GM11168 (cell line): ENCODE data around the gene ADRA2A.

Source experiments
- in situ Hi-C: fragments of 300-500 bp; cut with MboI; formaldehyde crosslinking; loops from one replicate; pipeline ENCODE4 v1.12.0; 2022; ENCODE audit warnings: low sequenced_read_pairs; ENCODE audit not compliant: unreplicated experiment

The ADRA2A gene

GRCh38 chr10:111076682-111077478 is at the start of gene ADRA2A:
ADRA2A (plus strand) TSS chr10:111077029; CDS start chr10:111077997, 968 bp downstream.
- in situ Hi-C loops, result no loop called here

GRCh38 chr10:111030042-111030750 is 46.6 kb upstream of the ADRA2A start:
- in situ Hi-C loops, result no loop called here

GRCh38 chr10:111034598-111035310 is 42.1 kb upstream of the ADRA2A start:
- in situ Hi-C loops, result no loop called here

GRCh38 chr10:111035542-111035941 is 41.3 kb upstream of the ADRA2A start:
- in situ Hi-C loops, result no loop called here

- in situ Hi-C loops, result no loop called here
These were observed 39.0 kb upstream of the ADRA2A start for GRCh38 chr10:111037858-111038257.

GRCh38 chr10:111039522-111039921 is 37.3 kb upstream of the ADRA2A start:
- in situ Hi-C loops, result no loop called here

- in situ Hi-C loops, result no loop called here
These were observed 19.8 kb upstream of the ADRA2A start for GRCh38 chr10:111057006-111057405.

GRCh38 chr10:111063471-111063870 is 13.4 kb upstream of the ADRA2A start:
- in situ Hi-C loops, result no loop called here

- in situ Hi-C loops, result no loop called here
These were observed 4.6 kb upstream of the ADRA2A start for GRCh38 chr10:111072232-111072631.

- in situ Hi-C loops, result no loop called here
These were observed 1.1 kb upstream of the ADRA2A start for GRCh38 chr10:111075577-111076185.

GRCh38 chr10:111076191-111076681 is 593 bp upstream of the ADRA2A start:
- in situ Hi-C loops, result no loop called here

- in situ Hi-C loops, result no loop called here
These were observed 603 bp downstream of the ADRA2A start for GRCh38 chr10:111077479-111077784.

GRCh38 chr10:111077785-111078504 is 1.1 kb downstream of the ADRA2A start:
- in situ Hi-C loops, result no loop called here

- in situ Hi-C loops, result no loop called here
These were observed 1.8 kb downstream of the ADRA2A start for GRCh38 chr10:111078505-111079185.

GRCh38 chr10:111079241-111079760 is 2.5 kb downstream of the ADRA2A start:
- in situ Hi-C loops, result no loop called here

- in situ Hi-C loops, result no loop called here
These were observed 3.0 kb downstream of the ADRA2A start for GRCh38 chr10:111079781-111080180.

GRCh38 chr10:111080224-111080623 is 3.4 kb downstream of the ADRA2A start:
- in situ Hi-C loops, result no loop called here

GRCh38 chr10:111081595-111081994 is 4.8 kb downstream of the ADRA2A start:
- in situ Hi-C loops, result no loop called here
